HepG2 (cell line): ENCODE measurements around the gene PPAN. TPM values are rescaled to one million over a fixed set of nuclear protein-coding genes. Genes with fewer than 3 reads are reported as not detected.

Source experiments
- ARID4A ChIP-seq: sonication (generic); formaldehyde crosslinking; IDR thresholded peaks from 2 replicates; pipeline ENCODE4 v1.5.0; 2020; ENCODE audit warnings: mild to moderate bottlenecking, missing genetic modification reagents, borderline replicate concordance
- CREB1 ChIP-seq, 2 experiments: fragments of 450-650 bp in 1 of 2; IDR thresholded peaks; 2 replicates each; pipeline ENCODE4 v1.6.1; 2016 to 2017; ENCODE audit warnings: control low read depth in 1 of 2, mild to moderate bottlenecking in 1 of 2, missing compliant biosample characterization in 1 of 2, missing genetic modification characterization in 1 of 2
- EP300 ChIP-seq, 3 experiments: sonication (generic) in 1 of 3; formaldehyde crosslinking in 1 of 3; IDR thresholded peaks; 2 replicates each; pipeline versions ENCODE4 v1.5.1 to v1.6.1; 2011 to 2020; ENCODE audit warnings: low read depth in 2 of 3, low read length in 2 of 3, borderline replicate concordance in 1 of 3, improper control_type of control experiment in 1 of 3, mild to moderate bottlenecking in 1 of 3, missing genetic modification reagents in 1 of 3, moderate library complexity in 1 of 3
- FOXO1 ChIP-seq: sonication (generic); formaldehyde crosslinking; IDR thresholded peaks from 2 replicates; pipeline ENCODE4 v1.4.0; 2020; ENCODE audit warnings: missing genetic modification reagents
- HIVEP1 ChIP-seq: sonication (generic); formaldehyde crosslinking; IDR thresholded peaks from 2 replicates; pipeline ENCODE4 v1.4.0; 2020; ENCODE audit warnings: mild to moderate bottlenecking, missing genetic modification reagents
- KDM2A ChIP-seq: sonication (generic); formaldehyde crosslinking; IDR thresholded peaks from 2 replicates; pipeline ENCODE4 v1.4.0; 2020; ENCODE audit warnings: low read depth, missing genetic modification reagents, borderline replicate concordance
- KDM5B ChIP-seq: sonication (generic); formaldehyde crosslinking; IDR thresholded peaks from 2 replicates; pipeline ENCODE4 v1.4.0; 2020; ENCODE audit warnings: missing genetic modification reagents, mild to moderate bottlenecking, borderline replicate concordance
- LCORL ChIP-seq, 2 experiments: fragments of 450-650 bp in 1 of 2; sonication (generic) in 1 of 2; formaldehyde crosslinking in 1 of 2; IDR thresholded peaks; 2 replicates each; pipeline versions ENCODE4 v1.5.0 to v1.6.1; 2017 to 2020; ENCODE audit warnings: antibody characterized with exemption in 1 of 2, missing genetic modification reagents in 1 of 2
- MED8 ChIP-seq: sonication (generic); formaldehyde crosslinking; IDR thresholded peaks from 2 replicates; pipeline ENCODE4 v1.8.1; 2023; ENCODE audit warnings: mild to moderate bottlenecking, missing genetic modification reagents; ENCODE audit not compliant: insufficient replicate concordance
- MEF2D ChIP-seq: sonication (generic); formaldehyde crosslinking; IDR thresholded peaks from 2 replicates; pipeline ENCODE4 v1.5.1; 2020; ENCODE audit warnings: mild to moderate bottlenecking, missing genetic modification reagents
- PHF21A ChIP-seq: sonication (generic); formaldehyde crosslinking; IDR thresholded peaks from 2 replicates; pipeline ENCODE4 v1.5.0; 2020; ENCODE audit warnings: mild to moderate bottlenecking, missing genetic modification reagents
- POLR2G ChIP-seq: fragments of 200-400 bp; formaldehyde crosslinking; IDR thresholded peaks from 2 replicates; pipeline ENCODE4 v1.6.1; 2018; ENCODE audit warnings: mild to moderate bottlenecking, low read depth, low read length, moderate library complexity
- SNAI1 ChIP-seq: sonication (generic); formaldehyde crosslinking; IDR thresholded peaks from 2 replicates; pipeline ENCODE4 v1.5.0; 2020; ENCODE audit warnings: mild to moderate bottlenecking, missing genetic modification reagents, borderline replicate concordance
- SOX6 ChIP-seq, 2 experiments: fragments of 450-650 bp in 1 of 2; sonication (generic) in 1 of 2; formaldehyde crosslinking in 1 of 2; IDR thresholded peaks; 2 replicates each; pipeline versions ENCODE4 v1.4.0 to v1.6.1; 2017 to 2020; ENCODE audit warnings: antibody characterized with exemption in 1 of 2, mild to moderate bottlenecking in 1 of 2, missing genetic modification reagents in 1 of 2
- TCF7 ChIP-seq: sonication (generic); IDR thresholded peaks from 2 replicates; pipeline ENCODE4 v1.6.1; 2016; ENCODE audit warnings: antibody characterized with exemption, low read depth
- TFAP4 ChIP-seq: sonication (generic); IDR thresholded peaks from 2 replicates; pipeline ENCODE4 v1.6.1; 2016; ENCODE audit warnings: low read depth, borderline replicate concordance
- YEATS4 ChIP-seq: sonication (generic); formaldehyde crosslinking; IDR thresholded peaks from 2 replicates; pipeline ENCODE4 v1.4.0; 2020; ENCODE audit warnings: missing genetic modification reagents, borderline replicate concordance
- ZGPAT ChIP-seq: IDR thresholded peaks from 2 replicates; pipeline ENCODE4 v1.6.1; 2016; ENCODE audit warnings: mild to moderate bottlenecking
- ZNF746 ChIP-seq: sonication (generic); formaldehyde crosslinking; IDR thresholded peaks from 2 replicates; pipeline ENCODE4 v1.8.0; 2022; ENCODE audit warnings: mild to moderate bottlenecking, missing genetic modification reagents
- ZNF761 ChIP-seq: sonication (generic); formaldehyde crosslinking; conservative IDR thresholded peaks from 2 replicates; pipeline ENCODE4 v1.4.0; 2020; ENCODE audit warnings: mild to moderate bottlenecking, missing genetic modification reagents
- polyA plus RNA-seq, 8 experiments: library from polyadenylated mRNA; depleted of rRNA in 3 of 8; stranded (reverse) in 7 of 8; unstranded in 1 of 8; fragments of >200 nt; fragmentation: Illumina TruSeq in 4 of 8; extraction: Trizol in 4 of 8; gene quantifications; 2 replicates each; pipeline versions ENCODE4 v1.2.1 to v1.2.3, GENCODE V29; 2011 to 2016; ENCODE audit warnings: low read depth in 4 of 8, missing spikeins in 1 of 8, mixed read lengths in 1 of 8; ENCODE audit not compliant: insufficient read depth in 1 of 8
- total RNA-seq, 5 experiments: library from RNA; depleted of rRNA; stranded (reverse); fragments of >200 nt; fragmentation: Illumina TruSeq; extraction: Trizol; gene quantifications; 2 replicates each; pipeline ENCODE4 v1.2.3, GENCODE V29; 2016; ENCODE audit warnings: low read depth in 1 of 5

Gene PPAN
- total and polyA plus RNA-seq, 2 of the 13 experiments (the other 11 are each of a cell fraction or from before 2014, with no cell fraction given), result 36.2 to 41.9 TPM

GRCh38 chr19:10086591-10087192 is 19.5 kb upstream of the PPAN start (continued):
- peak; percentile 49; the same call in 1 of the 2 replicates for TF ChIP-seq ARID4A (CRISPR knock-in tag)
- peak; percentile 75; the same call in 1 of the 2 replicates for TF ChIP-seq HIVEP1
- TF ChIP-seq MEF2D (CRISPR knock-in tag), result 0 out of 2 replicates have a peak, but pooled peaks have one; percentile 28
- TF ChIP-seq KDM5B, result peak; percentile 5; the same call in 1 of the 2 replicates
- TF ChIP-seq ZNF746 (CRISPR knock-in tag), result 0 out of 2 replicates have a peak, but pooled peaks have one; percentile 22
- 0 out of 2 replicates have a peak, but pooled peaks have one; percentile 12 for TF ChIP-seq POLR2G
- peak in 1 of 2 experiments; percentile 54; a peak in 1 of 4 replicates for TF ChIP-seq EP300 (IDR thresholded peaks at IDR 0.05; ENCODE audit: low read depth in 2 of 2, low read length in 2 of 2)
- no peak for TF ChIP-seq EP300 (CRISPR knock-in tag; IDR thresholded peaks at IDR 0.05; ENCODE audit: borderline replicate concordance)
- TF ChIP-seq SNAI1 (CRISPR knock-in tag), result 0 out of 2 replicates have a peak, but pooled peaks have one; percentile 1
- no peak for TF ChIP-seq LCORL (IDR thresholded peaks at IDR 0.05)
- 0 out of 2 replicates have a peak, but pooled peaks have one; percentile 65 for TF ChIP-seq LCORL (CRISPR knock-in tag; IDR thresholded peaks at IDR 0.05)
- TF ChIP-seq MED8, result peak; percentile 72
- 0 out of 2 replicates have a peak, but pooled peaks have one; percentile 7 for TF ChIP-seq FOXO1 (CRISPR knock-in tag)
- TF ChIP-seq ZGPAT, result 0 out of 2 replicates have a peak, but pooled peaks have one; percentile 50
- peak; percentile 48; the same call in 1 of the 2 replicates for TF ChIP-seq YEATS4 (CRISPR knock-in tag)
- TF ChIP-seq TFAP4, result peak; percentile 22; the same call in 1 of the 2 replicates
- peak; percentile 78 for TF ChIP-seq PHF21A
- peak; percentile 65; the same call in 1 of the 2 replicates for TF ChIP-seq TCF7
- TF ChIP-seq KDM2A, result peak; percentile 50; the same call in 1 of the 2 replicates
- no peak for TF ChIP-seq ZNF761 (CRISPR knock-in tag)
- no peak for TF ChIP-seq CREB1 (IDR thresholded peaks at IDR 0.05)
- 0 out of 2 replicates have a peak, but pooled peaks have one; percentile 25 for TF ChIP-seq CREB1 (CRISPR knock-in tag; IDR thresholded peaks at IDR 0.05)
- no peak for TF ChIP-seq SOX6 (IDR thresholded peaks at IDR 0.05)
- TF ChIP-seq SOX6 (CRISPR knock-in tag; IDR thresholded peaks at IDR 0.05), result peak; percentile 62; the same call in 1 of the 2 replicates
